Measurements from ENCODE around the gene DIRAS2.
"Not testable (repeated sequence)": the region's sequence is repeated elsewhere in the genome, so short reads cannot be mapped to it uniquely, and the experiment has no call there.

DIRAS2 gene

GRCh38 chr9:90642570-90643539, at the start of gene DIRAS2:
Gene DIRAS2 (minus strand): TSS chr9:90642824. CDS start chr9:90613827, 28,997 bp downstream.
- peak; percentile 38 for DNase-seq (ENCODE audit: low read depth)

GRCh38 chr9:90684736-90685135, 42.1 kb upstream of the DIRAS2 start:
- DNase-seq (ENCODE audit: low read depth), result no peak

- no peak for DNase-seq (ENCODE audit: low read depth)
Observed at GRCh38 chr9:90684106-90684505, 41.5 kb upstream of the DIRAS2 start.

- DNase-seq (ENCODE audit: low read depth), result no peak
Observed at GRCh38 chr9:90680534-90680933, 37.9 kb upstream of the DIRAS2 start.

GRCh38 chr9:90665072-90665471, 22.4 kb upstream of the DIRAS2 start:
- no peak for DNase-seq (ENCODE audit: low read depth)

GRCh38 chr9:90659650-90660364, 17.2 kb upstream of the DIRAS2 start:
- peak; percentile 50 for DNase-seq (ENCODE audit: low read depth)

GRCh38 chr9:90658783-90659182, 16.2 kb upstream of the DIRAS2 start:
- DNase-seq (ENCODE audit: low read depth), result no peak

GRCh38 chr9:90658181-90658580, 15.6 kb upstream of the DIRAS2 start:
- DNase-seq (ENCODE audit: low read depth), result no peak

GRCh38 chr9:90656876-90657275, 14.3 kb upstream of the DIRAS2 start:
- DNase-seq (ENCODE audit: low read depth), result not testable (repeated sequence)

GRCh38 chr9:90651246-90651645, 8.6 kb upstream of the DIRAS2 start:
- DNase-seq (ENCODE audit: low read depth), result no peak

GRCh38 chr9:90647843-90648242, 5.2 kb upstream of the DIRAS2 start:
- DNase-seq (ENCODE audit: low read depth), result no peak

GRCh38 chr9:90645721-90646120, 3.1 kb upstream of the DIRAS2 start:
- no peak for DNase-seq (ENCODE audit: low read depth)

GRCh38 chr9:90641884-90642487, 638 bp downstream of the DIRAS2 start:
- DNase-seq (ENCODE audit: low read depth), result no peak

GRCh38 chr9:90641086-90641485, 1.5 kb downstream of the DIRAS2 start:
- no peak for DNase-seq (ENCODE audit: low read depth)

- DNase-seq (ENCODE audit: low read depth), result no peak
Observed at GRCh38 chr9:90640361-90640760, 2.3 kb downstream of the DIRAS2 start.

- DNase-seq (ENCODE audit: low read depth), result no peak
Observed at GRCh38 chr9:90637626-90638025, 5.0 kb downstream of the DIRAS2 start.

- no peak for DNase-seq (ENCODE audit: low read depth)
Observed at GRCh38 chr9:90632647-90633207, 9.9 kb downstream of the DIRAS2 start.

GRCh38 chr9:90631964-90632363, 10.7 kb downstream of the DIRAS2 start:
- DNase-seq (ENCODE audit: low read depth), result no peak

- no peak for DNase-seq (ENCODE audit: low read depth)
Observed at GRCh38 chr9:90629991-90630390, 12.6 kb downstream of the DIRAS2 start.

- no peak for DNase-seq (ENCODE audit: low read depth)
Observed at GRCh38 chr9:90629354-90629753, 13.3 kb downstream of the DIRAS2 start.

GRCh38 chr9:90616806-90617205, 25.8 kb downstream of the DIRAS2 start:
- DNase-seq (ENCODE audit: low read depth), result no peak

GRCh38 chr9:90613502-90613901, 29.1 kb downstream of the DIRAS2 start:
- DNase-seq (ENCODE audit: low read depth), result no peak
